ENCODE data around the gene YIF1B. TPM values are rescaled to one million over a fixed set of nuclear protein-coding genes. Genes with fewer than 3 reads are reported as not detected.
A peak's percentile ranks its signal among the peaks of the same experiment; 100 is the strongest.
"Not testable (repeated sequence)": the region's sequence is repeated elsewhere in the genome, so short reads cannot be mapped to it uniquely, and the experiment has no call there.

The YIF1B gene
- 44.9 and 67.1 TPM in 2 replicates for polyA plus RNA-seq (2011; rRNA removed)
- 38.1 and 48.7 TPM in 2 replicates for polyA minus RNA-seq (2011; rRNA and poly(A)+ RNA removed)

DNA sequence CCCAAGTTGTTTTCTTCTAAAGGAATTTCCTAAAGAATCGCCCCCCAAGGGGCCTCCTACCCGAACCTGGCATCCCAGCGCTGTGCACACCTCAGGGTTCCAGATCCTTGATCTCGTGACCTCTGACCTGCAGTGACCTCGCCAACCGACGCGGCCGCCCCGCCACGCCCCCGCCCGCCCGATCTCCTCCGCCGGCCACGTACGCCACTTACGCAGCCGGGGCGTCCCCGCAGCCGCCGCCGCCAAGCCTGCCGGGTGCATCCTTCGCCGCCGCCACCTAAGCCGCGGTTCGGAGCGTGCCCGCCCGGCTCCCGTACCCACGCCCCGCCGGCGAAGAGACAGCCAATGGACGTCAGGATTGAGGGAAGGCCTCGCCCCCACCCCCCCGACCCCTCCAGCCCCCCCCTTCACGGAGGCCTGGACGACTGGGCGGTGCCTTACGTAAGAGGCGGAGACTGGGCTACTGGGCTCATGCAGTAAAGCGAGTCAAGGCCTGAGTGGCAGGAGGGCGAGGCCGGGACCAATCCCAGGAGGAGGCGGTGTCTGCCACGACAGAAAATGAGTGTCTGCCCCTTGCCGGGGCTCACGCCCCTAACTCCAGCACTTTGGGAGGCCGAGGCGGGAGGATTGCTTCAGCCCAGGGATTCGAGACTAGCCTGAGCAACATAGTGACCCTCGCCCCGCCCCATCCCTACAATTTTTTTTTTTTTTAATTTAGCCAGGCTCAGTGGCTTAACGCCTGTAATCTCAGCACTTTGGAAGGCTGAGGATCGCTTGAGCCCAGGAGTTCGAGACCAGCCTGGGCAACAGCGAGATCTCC, at the start of gene YIF1B:
Gene YIF1B, minus strand, starts transcription at position 291 of the 820 bp plus-strand sequence. Its CDS starts 30 bp downstream, at position 261.
- CTCF ChIA-PET = interaction anchor here (0.6 to 1.0 kb wide), 2 partner anchors 17 to 413 kb away, joined by 3 read pairs; no protein-coding TSS in a partner anchor
- DNase-seq (ENCODE audit: low read depth, low spot score) = peak; percentile 89

DNA sequence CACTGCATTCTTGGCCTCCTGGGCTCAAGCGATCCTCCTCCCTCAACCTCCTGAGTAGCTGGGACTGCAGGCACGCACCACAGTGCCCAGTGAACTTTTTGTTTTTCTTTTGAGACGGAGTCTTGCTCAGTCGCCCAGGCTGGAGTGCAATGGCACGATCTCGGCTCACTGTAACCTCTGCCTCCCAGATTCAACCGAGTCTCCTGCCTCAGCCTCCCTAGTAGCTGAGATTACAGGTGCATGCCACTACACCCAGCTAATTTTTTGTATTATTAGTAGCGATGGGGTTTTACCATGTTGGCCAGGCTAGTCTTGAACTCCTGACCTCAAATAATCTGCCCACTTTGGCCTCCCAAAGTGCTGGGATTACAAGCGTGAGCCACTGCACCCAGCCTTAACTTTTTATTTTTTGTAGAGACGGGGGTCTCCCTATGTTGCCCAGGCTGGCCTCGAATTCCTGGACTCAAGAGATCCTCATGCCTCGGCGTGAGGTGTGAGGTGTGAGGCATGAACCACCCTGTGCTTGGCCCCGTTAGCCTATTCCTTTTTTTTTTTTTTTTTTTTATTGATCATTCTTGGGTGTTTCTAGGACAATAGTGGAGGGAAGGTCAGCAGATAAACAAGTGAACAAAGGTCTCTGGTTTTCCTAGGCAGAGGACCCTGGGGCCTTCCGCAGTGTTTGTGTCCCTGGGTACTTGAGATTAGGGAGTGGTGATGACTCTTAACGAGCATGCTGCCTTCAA, 47.4 kb upstream of the YIF1B start:
- peaks cover 33% of the 10 kb centered on the region for H3K27me3 ChIP-seq (ENCODE audit: control insufficient read depth, insufficient read depth, low read length)
- CTCF ChIA-PET; H3K4me3 ChIP-seq (ENCODE audit: low read depth, low read length); H3K9me3 ChIP-seq (ENCODE audit: control insufficient read depth, insufficient read depth, low read length); POLR2A ChIA-PET; DNase-seq (ENCODE audit: low read depth, low spot score); H3K27ac ChIP-seq (ENCODE audit: low read depth, low read length): not testable (repeated sequence)

More for the DNA sequence above, at the start of gene YIF1B:
- Histone ChIP-seq H3K27me3 (ENCODE audit: control insufficient read depth, insufficient read depth, low read length) (no peaks in the 10 kb centered on the region), H3K4me3 (ENCODE audit: low read depth, low read length) (peak within 1 kb of the TSS; percentile 78), H3K27ac (ENCODE audit: low read depth, low read length) (peak within 1 kb of the TSS; percentile 39), H3K9me3 (ENCODE audit: control insufficient read depth, insufficient read depth, low read length) (no peaks in the 10 kb centered on the region)
- no peak for TF ChIP-seq CTCF (IDR thresholded peaks at IDR 0.05; ENCODE audit: low read depth, low read length)
- POLR2A ChIA-PET = no interaction called here

GRCh38 chr19:38362076-38362945, 46.6 kb upstream of the YIF1B start:
- Histone ChIP-seq H3K27me3 (ENCODE audit: control insufficient read depth, insufficient read depth, low read length) (peaks cover 33% of the 10 kb centered on the region), H3K9me3 (ENCODE audit: control insufficient read depth, insufficient read depth, low read length) (no peaks in the 10 kb centered on the region; the same call in 1 of the 2 replicates), H3K27ac (ENCODE audit: low read depth, low read length) (no peak overlapping the region), H3K4me3 (ENCODE audit: low read depth, low read length) (peak overlapping the region; percentile 69)
- POLR2A ChIA-PET = interaction anchor here (1.2 kb wide), 1 partner anchor 12 kb away, joined by 5 read pairs; the partner anchor contains the start of gene PSMD8
- CTCF ChIA-PET = interaction anchor here (0.6 kb wide), 1 partner anchor 68 kb away, joined by 3 read pairs; no protein-coding TSS in a partner anchor
- TF ChIP-seq CTCF (IDR thresholded peaks at IDR 0.05; ENCODE audit: low read depth, low read length) = no peak
- DNase-seq (ENCODE audit: low read depth, low spot score) = no peak

DNA sequence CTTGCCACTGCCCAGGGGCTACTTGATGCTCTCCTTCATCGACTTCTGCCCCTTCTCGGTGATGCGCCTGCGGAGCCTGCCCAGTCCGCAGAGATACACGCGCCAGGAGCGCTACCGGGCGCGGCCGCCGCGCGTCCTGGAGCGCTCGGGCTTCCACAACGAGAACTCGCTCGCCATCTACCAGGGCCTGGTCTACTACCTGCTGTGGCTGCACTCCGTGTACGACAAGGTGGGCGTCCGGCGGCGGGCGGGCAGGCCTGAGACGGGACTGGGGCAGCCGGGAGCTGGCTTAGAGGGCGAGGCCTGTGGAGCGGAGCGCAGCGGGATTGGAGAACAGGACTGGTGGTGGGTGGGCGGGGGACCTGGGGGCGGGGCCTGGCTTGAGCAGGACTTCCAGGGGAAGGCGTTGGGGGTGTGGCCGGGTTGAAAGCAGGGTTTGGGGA, 45.9 kb upstream of the YIF1B start:
- ChIA-PET POLR2A (interaction anchor here (1.2 kb wide), 1 partner anchor 13 kb away, joined by 5 read pairs; the partner anchor contains the start of gene PSMD8), CTCF (interaction anchor here (0.6 kb wide), 1 partner anchor 68 kb away, joined by 3 read pairs; no protein-coding TSS in a partner anchor)
- H3K9me3 ChIP-seq (ENCODE audit: control insufficient read depth, insufficient read depth, low read length) = no peaks in the 10 kb centered on the region; the same call in 1 of the 2 replicates
- H3K27me3 ChIP-seq (ENCODE audit: control insufficient read depth, insufficient read depth, low read length) = peaks cover 33% of the 10 kb centered on the region
- 0 out of 2 replicates have a peak, but pooled peaks have one; percentile 19 for TF ChIP-seq CTCF (IDR thresholded peaks at IDR 0.05; ENCODE audit: low read depth, low read length)
- peak overlapping the region; percentile 69 for H3K4me3 ChIP-seq (ENCODE audit: low read depth, low read length)
- H3K27ac ChIP-seq (ENCODE audit: low read depth, low read length) = no peak overlapping the region
- DNase-seq (ENCODE audit: low read depth, low spot score) = no peak

Measured in AG04450 (cell line).